ENCODE results near the gene EEF2. TPM values are rescaled to one million over a fixed set of nuclear protein-coding genes. Genes with fewer than 3 reads are reported as not detected.
"Not testable (repeated sequence)": the region's sequence is repeated elsewhere in the genome, so short reads cannot be mapped to it uniquely, and the experiment has no call there.

The EEF2 gene
- total RNA-seq, 1 donor from 2014 or later = 2,663 TPM

DNA sequence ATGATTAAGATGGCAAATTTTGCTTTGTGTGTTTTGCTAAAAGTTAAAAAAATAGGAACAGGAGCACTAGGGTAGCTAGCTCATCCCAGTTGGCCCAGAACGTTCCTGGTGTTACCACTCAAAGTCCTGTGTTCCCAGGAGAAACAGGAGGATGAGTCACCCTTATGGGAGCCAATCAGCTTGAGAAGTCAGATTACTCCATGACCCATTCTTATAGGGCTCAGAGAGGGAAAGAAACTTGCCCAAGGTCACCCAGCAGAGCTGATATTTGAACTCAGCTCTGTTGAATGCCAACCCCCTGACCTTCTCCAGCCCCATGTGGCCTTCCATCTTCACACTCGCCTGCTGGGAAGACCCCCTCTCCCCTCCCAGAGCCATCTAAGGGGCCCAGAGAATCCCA is 39.4 kb downstream of the EEF2 start:
- Mint-ChIP-seq H3K27me3 (ENCODE audit: low read depth) (no peaks in the 10 kb centered on the region), H3K4me1 (no peaks in the 10 kb centered on the region), H3K36me3 (ENCODE audit: low read depth) (no peaks in the 10 kb centered on the region), H3K27ac (ENCODE audit: unreplicated experiment) (no peak overlapping the region), H3K9me3 (no peaks in the 10 kb centered on the region), H3K4me3 (no peak overlapping the region)
- DNase-seq (ENCODE audit: low read depth, low spot score) = no peak
- TF ChIP-seq, protein P1, sequence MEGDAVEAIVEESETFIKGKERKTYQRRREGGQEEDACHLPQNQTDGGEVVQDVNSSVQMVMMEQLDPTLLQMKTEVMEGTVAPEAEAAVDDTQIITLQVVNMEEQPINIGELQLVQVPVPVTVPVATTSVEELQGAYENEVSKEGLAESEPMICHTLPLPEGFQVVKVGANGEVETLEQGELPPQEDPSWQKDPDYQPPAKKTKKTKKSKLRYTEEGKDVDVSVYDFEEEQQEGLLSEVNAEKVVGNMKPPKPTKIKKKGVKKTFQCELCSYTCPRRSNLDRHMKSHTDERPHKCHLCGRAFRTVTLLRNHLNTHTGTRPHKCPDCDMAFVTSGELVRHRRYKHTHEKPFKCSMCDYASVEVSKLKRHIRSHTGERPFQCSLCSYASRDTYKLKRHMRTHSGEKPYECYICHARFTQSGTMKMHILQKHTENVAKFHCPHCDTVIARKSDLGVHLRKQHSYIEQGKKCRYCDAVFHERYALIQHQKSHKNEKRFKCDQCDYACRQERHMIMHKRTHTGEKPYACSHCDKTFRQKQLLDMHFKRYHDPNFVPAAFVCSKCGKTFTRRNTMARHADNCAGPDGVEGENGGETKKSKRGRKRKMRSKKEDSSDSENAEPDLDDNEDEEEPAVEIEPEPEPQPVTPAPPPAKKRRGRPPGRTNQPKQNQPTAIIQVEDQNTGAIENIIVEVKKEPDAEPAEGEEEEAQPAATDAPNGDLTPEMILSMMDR (conservative IDR thresholded peaks at IDR 0.05) = no peak

DNA sequence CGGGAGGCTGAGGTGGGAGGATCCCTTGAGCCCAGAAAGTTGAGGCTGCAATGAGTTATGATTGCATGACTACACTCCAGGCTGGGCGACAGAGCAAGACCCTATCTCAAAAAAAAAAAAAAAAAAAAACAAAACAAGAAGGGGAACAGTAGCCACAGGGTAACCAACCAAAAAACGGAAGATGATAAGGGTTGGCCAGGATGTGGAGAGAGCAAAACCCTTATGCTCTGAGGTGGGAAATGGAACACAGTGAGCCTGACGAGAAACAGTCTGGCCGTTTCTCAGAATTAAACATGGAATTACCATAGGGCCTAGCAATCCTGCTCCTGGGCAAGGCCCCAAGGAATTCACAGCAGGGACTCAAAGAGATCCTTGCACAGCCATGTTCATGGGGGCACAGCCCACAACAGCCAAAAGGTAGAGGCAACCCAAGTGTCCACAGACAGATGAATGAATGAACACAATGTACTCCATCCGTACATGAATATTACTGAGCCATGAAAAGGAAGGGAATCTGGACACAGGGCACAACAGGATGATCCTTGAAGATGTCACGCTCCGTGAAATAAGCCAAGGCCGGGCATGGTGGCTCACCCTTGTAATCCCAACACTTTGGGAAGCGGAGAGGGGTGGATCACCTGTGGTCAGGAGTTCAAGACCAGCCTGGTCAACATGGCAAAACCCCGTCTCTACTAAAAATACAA is 41.1 kb downstream of the EEF2 start:
- Mint-ChIP-seq H3K27ac (ENCODE audit: unreplicated experiment) (no peak overlapping the region), H3K36me3 (ENCODE audit: low read depth) (no peaks in the 10 kb centered on the region), H3K27me3 (ENCODE audit: low read depth) (no peaks in the 10 kb centered on the region), H3K9me3 (no peaks in the 10 kb centered on the region), H3K4me3 (no peak overlapping the region), H3K4me1 (no peaks in the 10 kb centered on the region)
- TF ChIP-seq, protein P1 (conservative IDR thresholded peaks at IDR 0.05) = no peak
- DNase-seq (ENCODE audit: low read depth, low spot score) = no peak

DNA sequence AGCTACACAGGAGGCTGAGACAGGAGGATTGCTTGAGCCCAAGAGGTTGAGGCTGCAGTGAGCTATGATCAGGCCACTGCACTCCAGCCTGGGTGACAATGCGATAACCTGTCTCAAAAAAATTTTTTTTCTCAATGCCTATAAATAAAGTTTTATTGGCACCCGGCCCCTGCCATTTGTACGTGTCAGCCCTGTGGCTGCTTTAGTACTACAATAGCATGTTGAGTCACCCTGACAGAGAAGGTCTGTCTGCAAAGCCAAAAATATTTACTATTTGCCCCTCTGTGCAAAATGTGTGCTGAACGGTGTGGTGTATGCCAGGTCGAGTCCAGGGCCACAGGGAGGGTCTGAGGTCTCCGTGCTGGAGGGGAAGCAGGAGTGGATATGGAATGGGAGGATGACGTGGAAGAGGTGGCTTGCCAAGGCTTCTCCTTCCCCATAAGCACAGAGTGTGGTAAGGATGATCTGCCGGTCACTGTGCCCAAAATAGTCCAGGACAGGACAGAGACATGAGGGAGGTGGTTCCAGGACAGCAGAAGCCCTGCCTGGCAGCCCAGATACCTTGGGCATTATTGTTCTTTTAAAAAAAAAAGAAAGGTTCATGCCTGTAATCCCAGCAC is 42.4 kb downstream of the EEF2 start:
- Mint-ChIP-seq H3K27ac (ENCODE audit: unreplicated experiment) (no peak overlapping the region), H3K9me3 (no peaks in the 10 kb centered on the region), H3K36me3 (ENCODE audit: low read depth) (no peaks in the 10 kb centered on the region), H3K4me3 (no peak overlapping the region), H3K27me3 (ENCODE audit: low read depth) (no peaks in the 10 kb centered on the region), H3K4me1 (no peaks in the 10 kb centered on the region)
- TF ChIP-seq, protein P1 (conservative IDR thresholded peaks at IDR 0.05) = no peak
- no peak for DNase-seq (ENCODE audit: low read depth, low spot score)

DNA sequence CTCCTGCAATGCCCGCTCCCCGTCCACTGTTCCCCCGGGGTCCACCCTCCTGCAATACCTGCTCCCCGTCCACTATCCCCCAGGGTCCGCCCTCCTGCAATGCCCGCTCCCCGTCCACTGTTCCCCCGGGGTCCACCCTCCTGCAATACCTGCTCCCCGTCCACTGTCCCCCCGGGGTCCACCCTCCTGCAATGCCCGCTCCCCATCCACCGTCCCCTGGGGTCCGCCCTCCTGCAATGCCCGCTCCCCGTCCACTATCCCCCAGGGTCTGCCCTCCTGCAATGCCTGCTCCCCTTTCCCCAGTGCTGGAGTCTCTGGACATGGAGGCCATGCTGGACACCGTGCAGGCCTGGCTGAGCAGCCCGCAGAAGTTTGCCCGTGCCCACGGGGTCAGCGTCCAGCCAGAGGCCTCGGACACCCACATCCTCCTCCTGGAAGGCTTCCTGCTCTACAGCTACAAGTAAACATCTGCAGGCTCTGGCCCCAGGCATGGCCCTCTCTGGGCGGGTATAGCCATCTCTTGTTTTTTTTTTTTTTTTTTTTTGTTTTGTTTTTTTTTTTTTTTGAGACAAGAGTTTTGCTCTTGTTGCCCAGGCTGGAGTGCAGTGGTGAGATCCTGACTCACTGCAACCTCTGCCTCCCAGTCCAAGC is 46.8 kb downstream of the EEF2 start:
- DNase-seq (ENCODE audit: low read depth, low spot score); H3K4me1 Mint-ChIP-seq; H3K9me3 Mint-ChIP-seq; H3K27ac Mint-ChIP-seq (ENCODE audit: unreplicated experiment); H3K4me3 Mint-ChIP-seq; H3K36me3 Mint-ChIP-seq (ENCODE audit: low read depth): not testable (repeated sequence)
- peaks cover 18% of the 10 kb centered on the region for H3K27me3 Mint-ChIP-seq (ENCODE audit: low read depth)

DNA sequence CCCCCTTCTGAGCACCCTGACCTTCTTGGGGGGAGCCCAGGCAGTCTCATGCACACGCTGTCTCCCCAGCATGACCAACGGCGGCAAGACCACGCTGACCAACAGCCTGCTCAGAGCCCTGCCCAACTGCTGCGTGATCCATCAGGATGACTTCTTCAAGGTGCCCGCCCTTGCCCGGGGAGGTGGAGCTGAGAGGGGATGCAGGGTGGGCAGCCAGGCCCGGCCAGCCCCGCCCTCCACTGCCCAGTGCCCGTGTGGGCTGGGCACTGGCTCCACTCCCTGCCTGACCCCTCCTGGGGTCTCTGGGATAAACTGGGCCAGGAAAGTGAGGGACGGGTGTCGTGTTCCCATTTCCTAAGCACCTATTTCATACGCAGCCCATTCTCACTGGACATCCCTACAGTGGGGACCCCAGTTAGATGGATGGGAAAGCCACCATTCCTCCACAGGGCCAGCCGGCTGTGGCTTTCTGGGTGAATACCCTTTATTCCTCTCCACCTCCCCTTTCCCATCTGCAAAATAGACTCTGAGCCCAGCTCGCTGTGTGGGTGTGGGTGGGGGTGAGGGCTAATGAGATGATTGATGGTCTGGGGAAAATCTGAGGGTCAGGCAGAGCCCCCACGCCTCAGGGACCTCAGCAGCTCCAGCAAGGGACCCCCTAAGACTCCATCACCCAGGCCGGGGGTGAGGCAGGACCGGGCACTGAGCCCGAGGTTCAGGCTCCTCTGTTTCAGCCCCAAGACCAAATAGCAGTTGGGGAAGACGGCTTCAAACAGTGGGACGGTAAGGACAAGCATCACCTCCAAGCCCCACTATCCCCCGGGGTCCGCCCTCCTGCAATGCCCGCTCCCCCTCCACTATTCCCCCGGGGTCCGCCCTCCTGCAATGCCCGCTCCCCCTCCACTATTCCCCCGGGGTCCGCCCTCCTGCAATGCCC is 48.5 kb downstream of the EEF2 start:
- no peak for DNase-seq (ENCODE audit: low read depth, low spot score)
- H3K4me1 Mint-ChIP-seq = no peaks in the 10 kb centered on the region
- no peak overlapping the region for H3K4me3 Mint-ChIP-seq
- H3K9me3 Mint-ChIP-seq = no peaks in the 10 kb centered on the region
- H3K27ac Mint-ChIP-seq (ENCODE audit: unreplicated experiment) = no peak overlapping the region
- peaks cover 28% of the 10 kb centered on the region for H3K27me3 Mint-ChIP-seq (ENCODE audit: low read depth)
- TF ChIP-seq, protein P1 (conservative IDR thresholded peaks at IDR 0.05) = no peak
- no peaks in the 10 kb centered on the region for H3K36me3 Mint-ChIP-seq (ENCODE audit: low read depth)
